NCI-H1105 (cell line): ENCODE measurements around the gene VIPR2.
"Not testable (repeated sequence)": the region's sequence is repeated elsewhere in the genome, so short reads cannot be mapped to it uniquely, and the experiment has no call there.

Experiments
- DNase-seq: peaks from one replicate; lab custom pipeline; 2025; lab: John Stamatoyannopoulos, UW

Gene VIPR2

GRCh38 chr7:158988996-158989395 lies 155.7 kb downstream of the VIPR2 start:
- DNase-seq, result no peak

GRCh38 chr7:158988302-158988862 lies 156.3 kb downstream of the VIPR2 start:
- no peak for DNase-seq

DNA sequence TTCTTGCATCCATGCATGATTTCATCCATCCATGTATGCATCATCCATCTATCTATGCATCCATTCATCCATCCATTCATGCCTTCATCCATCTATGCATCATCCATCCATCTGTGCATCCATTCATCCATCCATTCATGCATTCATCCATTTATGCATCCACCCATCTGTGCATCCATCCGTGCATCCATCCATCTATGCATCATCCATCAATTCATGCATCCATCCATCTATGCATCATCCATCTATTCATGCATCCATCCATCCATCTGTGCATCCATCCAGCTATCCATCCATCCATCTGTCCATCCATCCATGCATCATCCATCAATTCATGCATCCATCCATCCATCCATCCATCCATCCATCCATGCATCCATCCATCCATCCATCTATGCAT lies 157.0 kb downstream of the VIPR2 start:
- DNase-seq, result no peak

DNA sequence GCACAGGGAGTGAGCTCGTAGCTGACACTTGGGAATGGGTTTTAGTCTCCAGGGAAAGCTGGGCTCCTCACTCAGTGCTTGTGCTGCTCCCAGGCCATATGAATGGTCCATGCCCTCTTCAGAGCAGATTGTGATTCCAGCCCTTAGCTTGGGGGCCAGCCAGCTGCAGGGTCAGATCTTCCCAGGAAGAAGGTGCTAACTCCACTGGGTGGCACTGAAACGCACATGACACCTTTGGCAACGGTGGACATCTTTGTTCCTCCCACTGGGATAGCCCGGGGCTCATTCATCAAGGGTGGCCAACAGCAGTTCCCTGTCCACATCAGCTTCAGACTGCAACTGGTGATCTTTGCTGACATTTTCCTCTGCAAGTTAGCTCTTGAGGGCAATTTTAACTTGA lies 159.1 kb downstream of the VIPR2 start:
- DNase-seq, result no peak

DNA sequence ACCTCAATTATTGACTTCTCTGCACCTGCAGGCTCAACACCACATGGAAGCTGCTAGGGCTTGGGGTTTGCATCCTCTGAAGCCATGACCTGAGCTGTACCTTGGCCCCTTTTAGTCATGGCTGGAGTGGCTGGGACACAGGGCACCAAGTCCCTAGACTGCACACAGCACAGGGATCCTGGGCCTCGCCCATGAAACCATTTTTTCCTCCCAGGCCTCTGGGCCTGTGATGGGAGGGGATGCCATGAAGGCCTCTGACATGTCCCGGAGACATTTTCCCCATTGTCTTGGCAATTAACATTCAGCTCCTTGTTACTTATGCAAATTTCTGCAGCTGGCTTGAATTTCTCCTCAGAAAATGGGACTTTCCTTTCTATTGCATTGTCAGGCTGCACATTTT lies 160.7 kb downstream of the VIPR2 start:
- DNase-seq, result not testable (repeated sequence)

GRCh38 chr7:158982080-158982479 lies 162.6 kb downstream of the VIPR2 start:
- DNase-seq, result not testable (repeated sequence)

DNA sequence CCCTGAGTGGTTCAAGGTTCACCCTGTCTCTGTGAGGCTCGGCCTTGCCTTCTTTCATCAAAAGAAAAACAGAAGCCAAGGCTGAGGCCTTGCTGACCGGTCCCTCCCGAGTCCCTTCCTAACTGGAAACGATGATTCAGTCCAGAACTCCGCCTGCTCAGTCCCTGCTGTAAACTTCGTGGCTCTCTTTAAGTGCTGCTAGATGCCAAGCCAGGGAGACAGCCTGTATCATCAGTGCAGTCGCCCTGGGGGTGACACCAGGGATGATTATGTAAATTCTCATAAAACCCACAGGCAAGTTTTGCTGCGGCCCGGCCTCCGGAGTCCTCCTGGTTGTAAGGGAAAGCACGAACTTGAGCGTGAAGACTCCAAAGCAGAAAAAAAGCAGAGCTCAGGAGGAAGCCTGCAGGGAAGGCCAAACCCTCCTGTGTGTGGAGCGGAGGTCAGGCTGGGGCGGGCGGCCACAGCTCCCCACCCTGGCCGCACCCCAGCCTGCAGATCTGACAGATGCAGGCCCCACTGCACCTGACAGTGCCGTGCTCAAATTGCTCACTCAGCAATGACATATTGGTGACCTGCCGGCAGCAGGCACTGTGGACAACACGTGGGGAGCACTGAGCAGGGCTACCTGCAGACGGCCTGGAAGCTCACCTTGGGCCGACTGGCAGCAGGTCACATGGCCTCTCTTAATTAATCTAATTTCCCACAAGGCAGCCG lies 164.9 kb downstream of the VIPR2 start:
- DNase-seq, result no peak

DNA sequence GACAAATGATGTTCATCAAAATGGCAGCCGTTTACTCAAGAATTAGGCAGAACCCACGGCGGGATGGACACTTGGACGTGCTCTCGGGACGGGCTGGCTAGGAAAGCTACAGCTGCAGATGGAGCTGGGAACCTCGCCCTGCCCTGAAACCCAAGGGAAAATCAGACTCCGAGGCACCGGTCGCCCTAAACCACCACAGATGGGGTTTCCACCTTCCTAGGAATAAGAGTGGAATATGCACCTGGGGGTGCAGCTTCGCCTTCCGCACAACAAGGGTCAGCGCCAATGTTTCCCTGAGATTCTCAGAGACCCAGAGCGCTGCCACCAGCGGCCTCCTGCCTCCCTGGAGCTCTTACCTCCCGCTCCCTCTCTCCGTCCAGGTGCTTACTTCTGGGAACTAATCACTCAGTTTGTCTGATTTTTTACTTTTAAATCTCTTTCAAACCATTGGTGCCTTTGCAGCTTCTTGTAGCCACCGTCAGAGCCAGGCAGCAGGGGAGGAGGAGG lies 165.6 kb downstream of the VIPR2 start:
- no peak for DNase-seq
